Hypothalamus (tissue), 51 donors: ENCODE measurements around the gene RSPH10B.
"Not testable (repeated sequence)": the region's sequence is repeated elsewhere in the genome, so short reads cannot be mapped to it uniquely, and the experiment has no call there.

ENCODE experiments used
- DNase-seq, 51 donors: peaks; one replicate each; lab custom pipeline; 2025; lab: John Stamatoyannopoulos, UW

RSPH10B gene

DNA sequence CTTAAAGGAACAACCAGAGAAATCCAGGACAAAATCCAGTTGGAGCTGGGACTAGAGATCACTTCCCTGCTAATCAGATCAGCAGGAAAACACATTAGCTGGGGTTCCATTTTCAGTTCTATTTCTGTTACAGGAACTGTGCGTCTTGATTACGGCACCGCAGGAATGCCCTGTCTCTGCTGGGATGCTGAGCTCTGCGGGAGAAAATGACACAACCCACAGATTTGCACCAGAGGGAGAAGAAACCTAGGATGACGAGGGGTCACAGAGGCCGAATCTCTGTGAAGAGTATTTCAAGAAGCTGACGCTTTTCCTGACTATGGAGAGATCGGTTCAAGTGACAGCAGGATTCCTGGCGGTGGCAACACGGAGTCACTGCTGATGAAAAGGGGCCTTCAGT lies 40.2 kb downstream of the RSPH10B start:
- not testable (repeated sequence) for DNase-seq

DNA sequence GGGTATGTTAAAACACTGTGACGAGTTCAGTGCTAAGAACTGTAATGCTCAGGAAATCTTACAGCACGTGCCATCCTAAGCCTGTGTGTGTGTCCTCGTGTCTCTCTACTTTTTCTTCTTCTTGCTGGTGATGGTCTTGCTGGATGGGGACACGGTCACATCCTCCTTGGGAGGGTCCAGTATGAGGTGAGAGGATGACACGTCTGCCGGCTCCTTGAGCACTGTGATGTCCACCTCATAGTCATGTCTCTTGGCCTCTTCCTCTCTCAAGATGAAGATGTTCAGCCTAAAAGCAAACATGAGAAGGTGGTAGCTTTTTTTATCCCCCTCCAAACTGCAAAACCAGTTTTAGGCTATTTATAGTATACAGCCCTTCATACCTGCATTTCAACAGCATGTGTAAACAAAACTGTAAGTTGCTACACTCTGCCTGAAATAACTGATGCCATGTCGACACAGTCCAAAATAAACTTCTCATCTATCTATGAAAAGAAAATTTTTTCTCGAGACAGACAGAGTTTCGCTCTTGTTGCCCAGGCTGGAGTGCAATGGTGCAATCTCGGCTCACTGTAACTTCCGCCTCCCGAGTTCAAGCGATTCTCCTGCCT lies 44.1 kb downstream of the RSPH10B start:
- not testable (repeated sequence) for DNase-seq

DNA sequence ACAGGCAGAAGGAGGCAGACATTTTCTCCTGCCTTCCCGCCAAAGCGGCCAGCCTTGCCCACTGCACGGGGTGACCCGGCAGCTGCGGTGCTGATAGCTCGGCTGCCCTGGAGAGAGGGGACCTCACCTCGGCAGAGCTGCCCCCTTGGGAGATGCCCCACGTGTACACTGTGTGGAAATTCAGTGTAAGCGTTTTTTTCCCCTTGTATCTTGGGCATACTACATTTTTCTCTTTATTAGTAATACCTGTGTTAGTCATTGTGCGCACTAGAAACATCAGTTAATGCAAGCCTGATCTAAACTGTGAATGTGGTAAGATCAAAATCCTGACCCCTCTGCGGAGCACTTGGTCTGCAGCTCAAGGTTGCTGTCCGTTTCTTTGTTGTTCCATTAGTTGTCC lies 45.9 kb downstream of the RSPH10B start:
- not testable (repeated sequence) for DNase-seq

DNA sequence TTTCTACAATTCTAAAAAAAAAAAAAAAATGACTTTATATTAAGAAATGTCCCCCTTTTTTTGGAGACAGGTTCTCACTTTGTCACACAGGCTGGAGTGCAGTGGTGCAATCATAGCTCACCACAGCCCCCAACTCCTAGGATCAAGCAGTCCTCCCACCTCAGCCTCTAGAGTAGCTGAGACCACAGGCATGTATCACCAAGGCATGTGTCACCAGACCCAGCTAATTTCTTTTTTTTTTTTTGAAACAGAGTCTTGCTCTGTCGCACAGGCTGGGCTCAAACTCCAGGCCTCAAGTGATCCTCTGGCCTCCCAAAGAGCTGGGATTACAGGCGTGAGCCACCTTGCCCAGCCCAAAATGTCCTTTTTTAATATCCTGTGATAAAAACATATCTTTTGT lies 46.3 kb downstream of the RSPH10B start:
- not testable (repeated sequence) for DNase-seq

DNA sequence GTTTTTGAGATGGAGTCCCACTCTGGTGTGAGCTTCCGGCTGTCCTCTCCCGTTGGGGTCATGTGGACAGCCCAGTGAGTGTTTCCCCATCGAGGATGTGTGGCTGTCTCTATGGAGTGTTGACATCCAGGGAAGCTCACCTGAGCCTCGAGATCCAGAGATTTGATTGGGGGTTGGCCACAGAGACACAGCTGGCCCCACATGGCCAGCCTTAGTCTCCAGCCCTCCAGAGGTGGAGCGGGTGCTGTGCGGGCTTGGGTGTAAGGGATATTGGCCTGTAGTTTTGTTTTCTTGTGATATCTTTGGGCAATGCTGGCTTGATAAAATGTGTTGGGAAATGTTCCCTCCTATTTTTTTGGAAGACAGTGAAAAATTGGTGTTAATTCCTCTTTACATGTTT lies 54.0 kb downstream of the RSPH10B start:
- not testable (repeated sequence) for DNase-seq

DNA sequence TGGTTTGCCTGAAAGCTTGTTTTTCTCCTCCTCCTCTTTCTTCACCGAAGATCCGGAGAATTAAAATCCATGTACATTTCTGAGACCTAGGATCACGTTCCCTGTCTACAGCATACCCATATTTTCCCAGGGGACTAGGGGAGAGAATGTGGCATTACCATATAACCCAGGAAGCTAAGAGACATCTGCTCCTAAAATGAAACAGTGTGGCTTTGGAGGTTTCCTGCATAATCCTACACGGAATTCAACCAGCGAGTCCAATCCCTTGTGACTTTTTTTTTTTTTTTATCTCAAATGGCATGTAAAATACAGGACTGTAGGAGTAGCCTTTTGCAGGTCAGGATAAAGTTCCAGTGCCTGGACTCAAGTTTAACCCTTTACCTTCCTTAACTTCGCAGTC lies 61.7 kb downstream of the RSPH10B start:
- DNase-seq = not testable (repeated sequence)

DNA sequence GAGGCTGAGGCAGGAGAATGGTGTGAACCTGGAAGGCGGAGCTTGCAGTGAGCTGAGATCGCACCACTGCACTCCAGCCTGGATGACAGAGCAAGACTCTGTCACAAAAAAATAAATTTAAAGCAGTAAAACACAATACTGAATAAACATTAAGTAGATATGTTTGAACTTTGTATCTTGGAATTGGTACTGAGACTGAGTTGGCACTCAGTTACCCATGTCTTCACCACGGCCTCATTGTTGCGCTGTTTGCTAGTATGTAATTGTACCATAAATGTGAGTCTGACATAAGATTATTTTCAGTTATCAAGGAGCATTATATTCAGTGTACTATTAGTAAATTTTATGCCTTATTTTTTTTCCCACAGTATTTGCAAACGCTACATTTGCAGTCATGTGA lies 65.8 kb downstream of the RSPH10B start:
- DNase-seq = not testable (repeated sequence)

DNA sequence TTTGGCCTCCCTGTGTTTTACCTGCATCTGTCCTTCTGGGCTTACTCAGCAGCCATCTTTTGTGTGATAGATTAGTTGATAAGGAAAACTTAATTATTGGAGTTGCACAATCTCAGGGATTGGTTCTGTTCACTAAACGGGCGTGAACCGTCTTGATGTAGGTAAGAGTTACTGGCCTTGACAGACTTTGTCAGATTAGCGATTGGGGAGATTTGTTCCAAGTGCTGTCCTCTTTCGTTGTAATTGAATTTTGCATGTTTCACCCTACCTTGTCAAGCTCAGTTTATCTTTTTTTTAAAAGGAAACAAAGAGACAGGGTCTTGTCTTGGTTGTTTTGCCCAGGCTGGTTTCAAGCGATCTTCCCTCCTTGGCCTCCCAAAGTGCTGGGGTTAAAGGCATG lies 67.5 kb downstream of the RSPH10B start:
- DNase-seq = not testable (repeated sequence)

DNA sequence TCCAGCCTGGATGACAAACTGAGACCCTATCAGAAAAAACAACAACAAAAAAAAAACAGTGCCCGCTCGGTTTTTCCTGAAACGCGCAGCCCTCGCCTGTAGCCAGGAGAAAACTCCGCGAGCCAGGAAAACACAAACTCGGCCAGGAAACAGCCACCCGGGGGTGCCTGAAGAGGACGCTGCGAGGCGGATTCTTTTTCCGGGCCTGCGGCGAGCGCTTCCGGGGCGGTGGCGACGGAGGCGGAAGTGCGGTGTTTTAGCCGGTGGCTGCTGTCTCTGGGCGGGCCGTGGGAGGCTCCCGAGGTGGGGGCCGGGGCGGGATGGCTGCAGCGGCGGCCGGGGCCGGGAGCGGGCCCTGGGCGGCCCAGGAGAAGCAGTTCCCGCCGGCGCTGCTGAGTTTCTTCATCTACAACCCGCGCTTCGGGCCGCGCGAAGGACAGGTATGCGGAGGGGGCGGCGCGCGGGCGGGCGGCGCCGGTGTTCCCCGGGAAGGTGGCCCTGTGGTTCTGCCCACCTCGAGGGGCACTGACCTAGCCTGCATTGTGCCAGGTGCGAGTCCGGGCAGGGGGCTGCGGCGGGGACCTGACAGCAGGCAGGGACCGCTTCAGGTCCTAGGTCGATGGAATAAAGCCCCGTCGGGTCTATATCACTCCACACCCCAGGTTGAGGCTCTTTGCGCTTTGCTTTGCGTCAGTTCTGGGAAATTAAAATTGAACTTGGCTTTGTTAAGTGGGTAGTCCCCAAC lies 71.8 kb downstream of the RSPH10B start, which contains the start of gene CCZ1:
CCZ1 (plus strand) TSS at position 254 of the 745 bp plus-strand sequence; CDS start at position 321, 67 bp downstream.
- peak in 37 of 51 donors; percentile 2 to 86 (median 39) for DNase-seq

DNA sequence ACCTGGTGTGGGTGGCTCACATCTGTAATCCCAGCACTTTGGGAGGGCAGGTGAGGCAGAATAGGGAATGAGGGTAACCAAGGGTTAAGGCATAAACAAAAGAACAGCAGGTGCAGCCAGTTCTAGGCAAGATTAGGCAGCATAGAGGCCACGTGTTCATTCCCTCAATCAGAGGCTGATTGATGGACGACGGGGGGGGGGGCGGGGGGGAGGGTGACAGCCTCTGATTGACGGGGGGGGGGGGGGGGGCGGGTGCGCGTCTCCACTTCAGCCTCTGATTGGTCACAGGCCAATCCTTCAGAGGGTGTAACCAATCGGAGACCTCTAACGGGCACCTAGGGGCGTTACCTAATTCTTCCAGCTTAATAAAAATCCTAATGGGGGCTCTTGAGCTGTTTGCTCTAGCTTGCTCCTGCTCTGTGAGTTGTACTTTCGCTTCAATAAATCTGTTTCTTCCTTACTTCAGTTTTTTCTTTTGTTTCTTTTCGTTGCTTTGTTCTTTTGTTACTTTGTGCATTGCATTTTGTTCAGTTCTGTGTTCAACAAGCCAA lies 73.0 kb downstream of the RSPH10B start:
- DNase-seq = peak in 15 of 51 donors; percentile 5 to 52 (median 29)

DNA sequence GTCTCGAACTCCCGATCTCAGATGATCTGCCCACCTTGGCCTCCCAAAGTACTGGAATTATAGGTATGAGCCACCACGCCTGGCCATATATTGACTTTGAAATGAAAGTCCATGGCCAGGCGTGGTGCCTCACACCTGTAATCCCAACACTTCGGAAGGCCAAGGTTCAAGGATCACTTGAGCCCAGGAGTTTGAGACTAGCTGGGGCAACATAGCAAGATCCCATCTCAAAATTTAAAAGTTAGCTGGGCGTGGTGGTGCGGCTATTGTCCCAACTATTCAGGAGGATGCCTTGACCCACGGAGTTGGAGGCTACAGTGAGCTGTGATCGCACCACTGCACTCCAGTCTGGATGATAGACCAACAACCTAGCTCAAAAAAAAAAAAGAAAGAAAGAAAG lies 78.0 kb downstream of the RSPH10B start:
- DNase-seq = no peak

DNA sequence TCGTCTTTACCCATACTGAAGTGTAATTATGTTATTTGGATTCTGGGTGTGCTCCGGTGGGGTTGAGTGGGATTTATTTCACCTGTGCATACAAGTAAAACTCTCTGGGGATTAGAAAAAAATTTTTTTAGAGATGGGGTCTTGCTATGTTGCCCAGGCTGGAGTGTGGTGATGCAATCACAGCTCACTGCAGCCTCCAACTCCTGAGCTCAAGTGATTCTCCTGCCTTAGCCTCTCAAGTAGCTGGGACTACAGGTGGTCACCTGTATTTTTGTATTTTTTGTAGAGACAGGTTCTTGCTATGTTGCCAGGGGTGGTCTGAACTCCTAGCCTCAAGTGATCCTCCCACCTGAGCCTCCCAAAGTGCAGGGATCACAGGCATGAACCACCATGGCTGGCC lies 80.2 kb downstream of the RSPH10B start:
- not testable (repeated sequence) for DNase-seq

DNA sequence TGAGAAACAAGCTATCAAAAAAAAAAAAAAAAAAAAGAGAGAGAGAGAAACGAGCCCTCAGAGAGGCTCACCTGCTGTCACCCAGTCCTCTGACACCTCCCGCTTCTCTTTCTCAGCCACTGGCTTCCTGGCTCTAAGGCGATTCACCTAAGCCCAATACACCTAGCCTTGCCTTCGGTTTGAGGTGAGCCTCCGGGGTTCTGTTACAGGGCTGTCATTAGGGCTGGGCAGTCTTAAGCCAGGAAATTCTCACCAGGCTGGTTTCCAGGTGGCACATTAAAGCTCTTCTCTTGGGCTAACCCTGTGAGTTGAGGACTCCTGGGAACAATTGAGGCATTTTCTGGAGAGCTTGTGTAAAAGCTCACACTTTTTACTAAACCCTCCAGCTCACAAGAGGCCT lies 82.5 kb downstream of the RSPH10B start:
- DNase-seq = not testable (repeated sequence)

DNA sequence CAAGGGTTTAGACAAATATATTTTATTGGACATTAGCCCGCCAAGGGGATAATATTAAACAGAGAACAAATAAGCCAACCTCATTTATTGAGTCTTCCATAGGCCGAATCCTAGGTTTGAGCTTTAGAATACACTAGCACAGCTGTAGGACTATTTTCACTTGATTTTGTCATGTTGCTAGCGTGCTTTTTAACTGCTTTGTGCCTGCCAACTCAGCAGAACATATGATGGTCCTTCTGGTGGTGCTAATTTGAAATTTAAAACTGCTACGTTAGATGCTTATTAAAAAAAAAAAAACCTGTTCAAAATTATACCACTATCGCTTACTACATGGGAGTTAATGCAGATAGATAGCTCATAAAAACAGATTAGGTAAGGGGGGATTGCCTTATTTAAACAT lies 86.1 kb downstream of the RSPH10B start:
- not testable (repeated sequence) for DNase-seq

DNA sequence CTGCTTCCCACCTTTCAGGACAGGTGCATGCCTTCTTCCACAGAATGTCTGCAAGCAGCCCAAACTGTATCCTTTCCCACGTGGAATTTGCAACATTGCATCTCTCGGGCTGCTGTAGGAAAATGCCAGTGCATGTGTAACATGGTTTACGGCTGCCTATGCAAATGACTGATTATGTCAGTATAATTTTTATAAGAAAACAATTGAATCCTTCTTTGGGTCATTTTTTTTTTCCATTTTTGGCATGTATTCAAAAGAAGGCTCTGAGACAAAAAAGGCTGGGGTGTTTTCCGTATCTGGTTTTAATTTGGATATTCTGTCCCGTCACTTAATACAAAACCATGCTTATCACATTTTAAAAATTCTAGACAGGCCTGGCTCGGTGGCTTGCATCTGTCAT lies 90.4 kb downstream of the RSPH10B start:
- DNase-seq = peak in 1 of 51 donors; percentile 11

DNA sequence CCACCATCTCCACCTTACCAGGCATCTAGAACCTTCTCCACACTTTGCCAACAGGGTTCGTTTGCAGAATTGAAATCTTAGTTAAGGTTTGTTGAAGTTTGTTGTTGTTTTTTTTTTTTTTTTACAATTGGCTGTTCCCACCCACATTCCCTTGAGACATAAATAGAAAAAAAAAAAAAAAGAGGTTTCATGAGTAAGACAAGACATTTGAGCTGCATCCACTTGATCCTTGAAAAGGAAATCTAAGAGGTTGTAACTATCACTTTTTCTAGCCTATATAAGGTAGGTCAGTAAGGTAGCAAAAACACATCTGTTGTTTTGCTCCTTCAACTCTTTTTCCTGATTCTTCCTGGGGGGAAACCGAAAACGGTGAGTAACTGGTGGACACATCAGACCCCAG lies 90.9 kb downstream of the RSPH10B start:
- not testable (repeated sequence) for DNase-seq
